ENCODE data around the gene ZNF891.

The ZNF891 gene

DNA sequence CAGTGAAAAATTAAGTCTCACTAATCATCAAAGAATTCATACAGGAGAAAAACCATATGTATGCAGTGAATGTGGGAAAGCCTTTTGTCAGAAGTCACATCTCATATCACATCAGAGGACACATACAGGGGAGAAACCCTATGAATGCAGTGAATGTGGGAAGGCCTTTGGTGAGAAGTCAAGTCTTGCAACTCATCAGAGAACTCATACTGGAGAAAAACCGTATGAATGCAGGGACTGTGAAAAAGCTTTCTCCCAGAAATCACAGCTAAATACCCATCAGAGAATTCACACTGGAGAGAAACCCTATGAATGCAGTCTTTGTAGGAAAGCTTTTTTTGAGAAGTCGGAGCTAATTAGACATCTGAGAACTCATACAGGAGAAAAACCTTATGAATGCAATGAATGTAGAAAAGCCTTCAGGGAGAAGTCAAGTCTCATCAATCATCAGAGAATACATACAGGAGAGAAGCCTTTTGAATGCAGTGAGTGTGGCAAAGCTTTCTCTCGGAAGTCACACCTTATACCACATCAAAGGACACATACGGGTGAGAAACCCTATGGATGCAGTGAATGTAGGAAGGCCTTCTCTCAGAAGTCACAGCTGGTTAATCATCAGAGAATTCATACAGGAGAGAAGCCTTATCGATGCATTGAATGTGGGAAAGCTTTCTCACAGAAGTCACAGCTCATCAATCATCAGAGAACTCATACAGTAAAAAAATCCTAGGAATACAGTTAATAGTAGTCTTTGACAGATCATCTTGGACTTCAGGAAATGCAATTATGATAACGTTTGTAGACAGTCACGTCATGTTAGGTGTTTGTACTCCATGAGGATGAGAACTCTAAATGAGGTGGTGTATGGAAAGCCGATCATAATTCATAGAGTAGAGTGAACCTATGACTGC is 71.6 kb downstream of the ZNF891 start:
- DNase-seq = no peak

DNA sequence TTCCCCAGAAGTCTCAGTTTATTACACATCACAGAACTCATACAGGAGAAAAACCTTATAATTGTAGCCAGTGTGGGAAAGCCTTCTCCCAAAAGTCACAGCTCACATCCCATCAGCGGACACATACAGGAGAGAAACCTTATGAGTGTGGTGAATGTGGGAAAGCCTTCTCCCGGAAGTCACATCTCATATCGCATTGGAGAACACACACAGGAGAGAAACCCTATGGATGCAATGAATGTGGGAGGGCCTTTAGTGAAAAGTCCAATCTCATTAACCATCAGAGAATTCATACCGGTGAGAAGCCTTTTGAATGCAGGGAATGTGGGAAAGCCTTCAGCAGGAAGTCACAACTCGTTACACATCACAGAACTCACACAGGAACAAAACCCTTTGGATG is 72.6 kb downstream of the ZNF891 start:
- no peak for DNase-seq

Measured in CD4-positive, alpha-beta T cell treated with Interleukin-21 for 1 hour (primary cell).